Caco-2 (cell line): ENCODE measurements around the gene AFF4. TPM values are rescaled to one million over a fixed set of nuclear protein-coding genes. Genes with fewer than 3 reads are reported as not detected.
"Not testable (repeated sequence)": the region's sequence is repeated elsewhere in the genome, so short reads cannot be mapped to it uniquely, and the experiment has no call there.

Experiments
- BruUV-seq: library from RNA; stranded (reverse); fragments of 400-500 nt; replicated peaks from 2 replicates; lab custom pipeline; 2021; lab: Mats Ljungman, UMichigan
- CTCF ChIA-PET: fragments of 300-600 bp; sonication (Branson Sonifier 250); formaldehyde crosslinking; loops from one replicate; lab custom pipeline; 2022; ENCODE audit warnings: antibody characterized with exemption; lab: Charles Lee
- POLR2A ChIA-PET: fragments of 300-600 bp; sonication (Branson Sonifier 250); formaldehyde crosslinking; loops from one replicate; lab custom pipeline; 2022; ENCODE audit warnings: antibody characterized with exemption; lab: Charles Lee
- DNase-seq, 2 experiments: peaks; one replicate each; pipeline versions ENCODE4 v3.0.0 to v3.0.0-alpha.2; 2020 to 2022
- H3K27me3 ChIP-seq: replicated peaks from 2 replicates; pipeline ENCODE4 v1.6.0; 2011; ENCODE audit warnings: low read length; ENCODE audit not compliant: control insufficient read depth, insufficient read depth
- H3K36me3 ChIP-seq: 2 replicates; pipeline ENCODE4 v1.5.1; 2011; ENCODE audit warnings: low read length; ENCODE audit not compliant: control insufficient read depth, insufficient read depth
- H3K4me1 ChIP-seq: fragments of 250-450 bp; sonication (Bioruptor Pico); 2 replicates; pipeline ENCODE4 v1.5.1; 2020; ENCODE audit warnings: mild to moderate bottlenecking
- H3K4me3 ChIP-seq: 2 replicates; pipeline ENCODE4 v1.5.1; 2011; ENCODE audit warnings: low read depth, mild to moderate bottlenecking, control low read depth, low read length
- H3K9me3 ChIP-seq: fragments of 250-450 bp; sonication (Bioruptor Pico); 2 replicates; pipeline ENCODE4 v1.5.1; 2020; ENCODE audit warnings: mild to moderate bottlenecking, moderate library complexity
- H3K27ac Mint-ChIP-seq: one replicate; pipeline ENCODE4 v1.8.0; 2022; ENCODE audit warnings: mixed read lengths; ENCODE audit not compliant: unreplicated experiment
- H3K27me3 Mint-ChIP-seq: one replicate; pipeline ENCODE4 v1.8.0; 2022; ENCODE audit warnings: mixed read lengths; ENCODE audit not compliant: insufficient read depth, unreplicated experiment
- H3K36me3 Mint-ChIP-seq: one replicate; pipeline ENCODE4 v1.8.0; 2022; ENCODE audit warnings: mild to moderate bottlenecking, mixed read lengths; ENCODE audit not compliant: insufficient read depth, unreplicated experiment
- H3K4me1 Mint-ChIP-seq: one replicate; pipeline ENCODE4 v1.8.0; 2022; ENCODE audit warnings: low read depth, mixed read lengths; ENCODE audit not compliant: unreplicated experiment
- H3K4me3 Mint-ChIP-seq: one replicate; pipeline ENCODE4 v1.8.0; 2022; ENCODE audit warnings: mild to moderate bottlenecking, moderate library complexity, mixed read lengths; ENCODE audit not compliant: unreplicated experiment
- H3K9me3 Mint-ChIP-seq: one replicate; pipeline ENCODE4 v1.8.0; 2022; ENCODE audit warnings: mixed read lengths; ENCODE audit not compliant: unreplicated experiment
- intact Hi-C: fragments of 100-400 bp; cut with micrococcal nuclease; formaldehyde crosslinking; loops from one replicate; pipeline ENCODE4 v1.10.0; 2022; ENCODE audit not compliant: unreplicated experiment
- total RNA-seq: library from RNA; stranded (reverse); gene quantifications from 2 replicates; pipeline ENCODE4 v1.2.3, GENCODE V29; 2022
- TF ChIP-seq, protein P1 (sequence below), 2 experiments: fragments of 200-600 bp in 1 of 2; IDR thresholded peaks; 1 replicate in 1 of 2; 2 replicates in 1 of 2; pipeline versions ENCODE4 v1.5.1 to v1.8.0; 2011 to 2022; ENCODE audit warnings: antibody characterized with exemption in 1 of 2, control low read depth in 1 of 2, inconsistent platforms in 1 of 2, low read depth in 1 of 2, low read length in 1 of 2, mild to moderate bottlenecking in 1 of 2, moderate library complexity in 1 of 2; ENCODE audit not compliant: insufficient read depth in 1 of 2, severe bottlenecking in 1 of 2, unreplicated experiment in 1 of 2

The AFF4 gene
- total RNA-seq, 1 experiment from 2014 or later, result 63.9 TPM

DNA sequence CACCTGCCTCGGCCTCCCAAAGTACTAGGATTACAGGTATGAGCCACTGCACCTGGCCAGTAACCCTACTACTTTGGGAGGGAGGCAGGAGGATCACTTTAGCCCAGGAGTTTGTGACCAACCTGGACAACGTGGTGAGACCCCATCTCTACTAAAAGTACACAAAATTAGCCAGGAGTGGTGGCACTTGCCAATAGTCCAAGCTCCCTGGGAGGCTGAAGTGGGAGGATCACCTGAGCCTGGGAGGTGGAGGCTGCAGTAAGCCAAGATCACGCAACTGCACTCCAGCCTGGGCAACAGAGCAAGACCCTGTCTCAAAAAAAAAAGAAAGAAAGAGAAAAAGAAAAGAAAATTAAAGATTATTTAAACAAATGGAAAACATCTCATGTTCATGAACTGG, 107.4 kb downstream of the AFF4 start:
- H3K36me3 ChIP-seq, result no peaks in the 10 kb centered on the region
- no peak overlapping the region for H3K4me3 ChIP-seq
- no peaks in the 10 kb centered on the region for H3K4me1 ChIP-seq
- H3K27ac Mint-ChIP-seq, result no peak overlapping the region
- H3K9me3 ChIP-seq, result no peaks in the 10 kb centered on the region
- no peaks in the 10 kb centered on the region for H3K9me3 Mint-ChIP-seq
- TF ChIP-seq, protein P1, sequence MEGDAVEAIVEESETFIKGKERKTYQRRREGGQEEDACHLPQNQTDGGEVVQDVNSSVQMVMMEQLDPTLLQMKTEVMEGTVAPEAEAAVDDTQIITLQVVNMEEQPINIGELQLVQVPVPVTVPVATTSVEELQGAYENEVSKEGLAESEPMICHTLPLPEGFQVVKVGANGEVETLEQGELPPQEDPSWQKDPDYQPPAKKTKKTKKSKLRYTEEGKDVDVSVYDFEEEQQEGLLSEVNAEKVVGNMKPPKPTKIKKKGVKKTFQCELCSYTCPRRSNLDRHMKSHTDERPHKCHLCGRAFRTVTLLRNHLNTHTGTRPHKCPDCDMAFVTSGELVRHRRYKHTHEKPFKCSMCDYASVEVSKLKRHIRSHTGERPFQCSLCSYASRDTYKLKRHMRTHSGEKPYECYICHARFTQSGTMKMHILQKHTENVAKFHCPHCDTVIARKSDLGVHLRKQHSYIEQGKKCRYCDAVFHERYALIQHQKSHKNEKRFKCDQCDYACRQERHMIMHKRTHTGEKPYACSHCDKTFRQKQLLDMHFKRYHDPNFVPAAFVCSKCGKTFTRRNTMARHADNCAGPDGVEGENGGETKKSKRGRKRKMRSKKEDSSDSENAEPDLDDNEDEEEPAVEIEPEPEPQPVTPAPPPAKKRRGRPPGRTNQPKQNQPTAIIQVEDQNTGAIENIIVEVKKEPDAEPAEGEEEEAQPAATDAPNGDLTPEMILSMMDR (IDR thresholded peaks at IDR 0.05; ENCODE audit: insufficient read depth in 1 of 2, low read depth in 1 of 2, low read length in 1 of 2, severe bottlenecking in 1 of 2, unreplicated experiment in 1 of 2), result no peak
- DNase-seq, result no peak
- ChIA-PET POLR2A (no interaction called here), CTCF (interaction anchor here (1.2 kb wide), 1 partner anchor 27 kb away, joined by 6 read pairs; no protein-coding TSS in a partner anchor)
- H3K36me3 Mint-ChIP-seq, result no peaks in the 10 kb centered on the region
- H3K27me3 ChIP-seq, result no peaks in the 10 kb centered on the region
- no TSS peak for BruUV-seq
- intact Hi-C loops, result no loop called here
- H3K27me3 Mint-ChIP-seq, result peaks cover 2% of the 10 kb centered on the region
- H3K4me1 Mint-ChIP-seq, result no peaks in the 10 kb centered on the region
- H3K4me3 Mint-ChIP-seq, result no peak overlapping the region

DNA sequence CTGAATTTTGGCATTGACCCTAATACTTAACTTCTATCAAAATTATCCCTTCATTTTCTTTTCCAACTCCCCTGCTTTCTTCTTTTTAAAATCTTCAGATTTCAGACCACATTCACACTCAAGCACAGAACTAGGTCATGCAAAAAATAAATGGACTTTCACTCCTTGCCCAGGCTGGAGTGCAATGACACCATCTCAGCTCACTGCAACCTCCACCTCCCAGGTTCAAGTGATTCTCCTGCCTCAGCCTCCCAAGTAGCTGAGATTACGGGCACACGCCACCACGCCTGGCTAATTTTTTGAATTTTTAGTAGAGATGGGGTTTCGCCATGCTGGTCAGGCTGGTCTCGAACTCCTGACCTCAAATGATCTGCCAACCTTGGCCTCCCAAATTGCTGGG, 108.4 kb downstream of the AFF4 start:
- H3K4me1 Mint-ChIP-seq, CTCF ChIA-PET, H3K4me3 Mint-ChIP-seq, DNase-seq, H3K36me3 Mint-ChIP-seq, H3K27me3 Mint-ChIP-seq, H3K4me1 ChIP-seq, intact Hi-C loops, H3K27me3 ChIP-seq, H3K36me3 ChIP-seq, H3K27ac Mint-ChIP-seq, BruUV-seq, POLR2A ChIA-PET, H3K9me3 ChIP-seq, H3K4me3 ChIP-seq, H3K9me3 Mint-ChIP-seq: not testable (repeated sequence)

- Histone ChIP-seq H3K4me3 (no peak overlapping the region), H3K36me3 (no peaks in the 10 kb centered on the region), H3K4me1 (no peaks in the 10 kb centered on the region), H3K9me3 (no peaks in the 10 kb centered on the region), H3K27me3 (no peaks in the 10 kb centered on the region)
- intact Hi-C loops, result no loop called here
- no TSS peak for BruUV-seq
- TF ChIP-seq, protein P1 (IDR thresholded peaks at IDR 0.05; ENCODE audit: insufficient read depth in 1 of 2, low read depth in 1 of 2, low read length in 1 of 2, severe bottlenecking in 1 of 2, unreplicated experiment in 1 of 2), result no peak
- ChIA-PET CTCF (no interaction called here), POLR2A (interaction anchor here (0.6 kb wide), 1 partner anchor 102 kb away, joined by 7 read pairs; no protein-coding TSS in a partner anchor)
- no peak for DNase-seq
- no peak overlapping the region for H3K4me3 Mint-ChIP-seq
- no peaks in the 10 kb centered on the region for H3K4me1 Mint-ChIP-seq
- no peaks in the 10 kb centered on the region for H3K9me3 Mint-ChIP-seq
- no peaks in the 10 kb centered on the region for H3K36me3 Mint-ChIP-seq
- H3K27me3 Mint-ChIP-seq, result no peaks in the 10 kb centered on the region
- H3K27ac Mint-ChIP-seq, result no peak overlapping the region
Measured at GRCh38 chr5:132854301-132854700, 109.1 kb downstream of the AFF4 start.

DNA sequence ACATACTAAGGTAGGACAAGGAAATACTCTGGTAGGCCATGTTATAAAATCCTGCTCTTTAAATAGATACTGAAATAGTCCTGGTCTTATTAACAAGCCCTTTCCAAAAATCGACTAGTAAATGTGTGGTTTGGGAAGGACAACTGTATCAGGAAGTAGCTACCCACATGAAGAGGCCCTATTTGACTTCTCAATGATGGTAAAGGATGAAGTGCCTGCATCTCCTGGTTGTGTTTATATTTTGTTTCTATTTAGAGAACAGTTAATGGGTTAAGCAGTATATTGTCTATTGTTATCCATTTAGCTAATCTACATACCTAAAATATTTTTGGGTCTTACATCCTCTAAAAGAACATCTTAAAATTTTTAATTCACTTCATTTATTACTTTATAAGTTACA, 109.6 kb downstream of the AFF4 start:
- Mint-ChIP-seq H3K4me1 (no peaks in the 10 kb centered on the region), H3K36me3 (no peaks in the 10 kb centered on the region), H3K9me3 (no peaks in the 10 kb centered on the region), H3K27me3 (no peaks in the 10 kb centered on the region), H3K27ac (no peak overlapping the region), H3K4me3 (no peak overlapping the region)
- DNase-seq, result no peak
- ChIA-PET POLR2A (no interaction called here), CTCF (no interaction called here)
- Histone ChIP-seq H3K9me3 (no peaks in the 10 kb centered on the region), H3K4me1 (no peaks in the 10 kb centered on the region), H3K36me3 (no peaks in the 10 kb centered on the region), H3K4me3 (no peak overlapping the region), H3K27me3 (no peaks in the 10 kb centered on the region)
- intact Hi-C loops, result no loop called here
- BruUV-seq, result no TSS peak
- TF ChIP-seq, protein P1 (IDR thresholded peaks at IDR 0.05; ENCODE audit: insufficient read depth in 1 of 2, low read depth in 1 of 2, low read length in 1 of 2, severe bottlenecking in 1 of 2, unreplicated experiment in 1 of 2), result no peak
